TTC549 (cell line): ENCODE data around the gene POF1B.

Experiments used
- FAIRE-seq: peaks from 2 replicates; lab custom pipeline; 2012; peaks lifted over from hg19 to GRCh38; lab: Jason Lieb, UNC

The POF1B gene

GRCh38 chrX:85243155-85243554 lies 136.3 kb downstream of the POF1B start:
- no peak for FAIRE-seq
